ENCODE data around the gene NEIL1. TPM values are rescaled to one million over a fixed set of nuclear protein-coding genes. Genes with fewer than 3 reads are reported as not detected.
A peak's percentile ranks its signal among the peaks of the same experiment; 100 is the strongest.

Gene NEIL1
- total RNA-seq, 3 donors from 2014 or later, result 23.4 to 101 (median 97.9) TPM

- TF ChIP-seq, protein P1, sequence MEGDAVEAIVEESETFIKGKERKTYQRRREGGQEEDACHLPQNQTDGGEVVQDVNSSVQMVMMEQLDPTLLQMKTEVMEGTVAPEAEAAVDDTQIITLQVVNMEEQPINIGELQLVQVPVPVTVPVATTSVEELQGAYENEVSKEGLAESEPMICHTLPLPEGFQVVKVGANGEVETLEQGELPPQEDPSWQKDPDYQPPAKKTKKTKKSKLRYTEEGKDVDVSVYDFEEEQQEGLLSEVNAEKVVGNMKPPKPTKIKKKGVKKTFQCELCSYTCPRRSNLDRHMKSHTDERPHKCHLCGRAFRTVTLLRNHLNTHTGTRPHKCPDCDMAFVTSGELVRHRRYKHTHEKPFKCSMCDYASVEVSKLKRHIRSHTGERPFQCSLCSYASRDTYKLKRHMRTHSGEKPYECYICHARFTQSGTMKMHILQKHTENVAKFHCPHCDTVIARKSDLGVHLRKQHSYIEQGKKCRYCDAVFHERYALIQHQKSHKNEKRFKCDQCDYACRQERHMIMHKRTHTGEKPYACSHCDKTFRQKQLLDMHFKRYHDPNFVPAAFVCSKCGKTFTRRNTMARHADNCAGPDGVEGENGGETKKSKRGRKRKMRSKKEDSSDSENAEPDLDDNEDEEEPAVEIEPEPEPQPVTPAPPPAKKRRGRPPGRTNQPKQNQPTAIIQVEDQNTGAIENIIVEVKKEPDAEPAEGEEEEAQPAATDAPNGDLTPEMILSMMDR (IDR thresholded peaks at IDR 0.05), result no peak
- TF ChIP-seq POLR2AphosphoS5 (IDR thresholded peaks at IDR 0.05) (no peak), POLR2A (IDR thresholded peaks at IDR 0.05) (no peak)
- H3K4me3 ChIP-seq, result no peak overlapping the region
- H3K4me1 ChIP-seq, result peaks cover 0 to 7% of the 10 kb centered on the region in 2 donors
- DNase-seq (ENCODE audit: low spot score in 2 of 2), result no peak
- no peaks in the 10 kb centered on the region for H3K9me3 ChIP-seq
- H3K27me3 ChIP-seq, result no peaks in the 10 kb centered on the region
- H3K36me3 ChIP-seq, result no peaks in the 10 kb centered on the region
- peak overlapping the region; percentile 11 to 42 for H3K27ac ChIP-seq
- intact Hi-C loops (cut with DNase I; ENCODE audit: low total_unique reads), result no loop called here
Observed at GRCh38 chr15:75350601-75351361, 3.9 kb downstream of the NEIL1 start.

GRCh38 chr15:75352186-75353080 is 5.6 kb downstream of the NEIL1 start:
- Histone ChIP-seq H3K9me3 (no peaks in the 10 kb centered on the region), H3K27me3 (no peaks in the 10 kb centered on the region), H3K4me1 (peaks cover 0 to 7% of the 10 kb centered on the region in 2 donors), H3K36me3 (no peaks in the 10 kb centered on the region), H3K4me3 (no peak overlapping the region), H3K27ac (no peak overlapping the region)
- TF ChIP-seq POLR2A (IDR thresholded peaks at IDR 0.05) (no peak), POLR2AphosphoS5 (IDR thresholded peaks at IDR 0.05) (no peak)
- TF ChIP-seq, protein P1 (IDR thresholded peaks at IDR 0.05), result no peak
- no peak for DNase-seq (ENCODE audit: low spot score in 2 of 2)
- intact Hi-C loops (cut with DNase I; ENCODE audit: low total_unique reads), result no loop called here

GRCh38 chr15:75353604-75354003 is 6.8 kb downstream of the NEIL1 start:
- Histone ChIP-seq H3K4me3 (no peak overlapping the region), H3K36me3 (no peaks in the 10 kb centered on the region), H3K9me3 (no peaks in the 10 kb centered on the region), H3K27ac (no peak overlapping the region), H3K4me1 (peaks cover 0 to 6% of the 10 kb centered on the region in 2 donors), H3K27me3 (no peaks in the 10 kb centered on the region)
- intact Hi-C loops (cut with DNase I; ENCODE audit: low total_unique reads), result no loop called here
- DNase-seq (ENCODE audit: low spot score in 2 of 2), result no peak
- TF ChIP-seq POLR2A (IDR thresholded peaks at IDR 0.05) (no peak), POLR2AphosphoS5 (IDR thresholded peaks at IDR 0.05) (no peak)
- TF ChIP-seq, protein P1 (IDR thresholded peaks at IDR 0.05), result no peak

- DNase-seq (ENCODE audit: low spot score in 2 of 2), result no peak
- Histone ChIP-seq H3K4me1 (no peaks in the 10 kb centered on the region), H3K9me3 (no peaks in the 10 kb centered on the region), H3K27me3 (no peaks in the 10 kb centered on the region), H3K36me3 (peaks cover 4% of the 10 kb centered on the region), H3K4me3 (no peak overlapping the region), H3K27ac (no peak overlapping the region)
- intact Hi-C loops (cut with DNase I; ENCODE audit: low total_unique reads), result no loop called here
- TF ChIP-seq POLR2A (IDR thresholded peaks at IDR 0.05) (no peak), POLR2AphosphoS5 (IDR thresholded peaks at IDR 0.05) (no peak)
- TF ChIP-seq, protein P1 (IDR thresholded peaks at IDR 0.05), result no peak
Observed at GRCh38 chr15:75354454-75354853, 7.6 kb downstream of the NEIL1 start.

DNA sequence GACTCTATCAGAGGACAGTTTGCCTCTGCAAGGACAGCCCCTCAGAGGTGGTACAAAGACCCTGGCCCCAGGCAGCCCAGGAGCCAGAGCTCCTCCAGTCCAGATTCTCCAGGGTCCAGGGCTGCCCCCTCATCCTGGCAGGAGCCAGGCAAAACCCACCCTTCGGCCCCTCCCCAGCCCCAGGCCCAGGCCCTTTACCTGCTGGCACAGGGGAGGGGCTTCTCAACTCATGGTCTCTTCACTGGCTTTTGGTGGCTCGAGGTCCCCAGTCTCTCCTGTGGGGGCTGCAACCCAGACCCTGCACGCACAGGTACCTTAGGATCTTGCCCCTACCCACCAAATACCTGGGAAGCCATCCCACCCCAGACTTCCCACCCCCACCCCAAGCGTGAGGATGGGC is 8.5 kb downstream of the NEIL1 start:
- intact Hi-C loops (cut with DNase I; ENCODE audit: low total_unique reads), result no loop called here
- Histone ChIP-seq H3K4me1 (no peaks in the 10 kb centered on the region), H3K4me3 (no peak overlapping the region), H3K27ac (no peak overlapping the region), H3K36me3 (peaks cover 4% of the 10 kb centered on the region), H3K27me3 (no peaks in the 10 kb centered on the region), H3K9me3 (no peaks in the 10 kb centered on the region)
- TF ChIP-seq, protein P1 (IDR thresholded peaks at IDR 0.05), result no peak
- DNase-seq (ENCODE audit: low spot score in 2 of 2), result no peak

All from breast epithelium (tissue), 4 donors.